Kidney epithelial cell (primary cell): ENCODE results near the gene FIGNL2. TPM values are rescaled to one million over a fixed set of nuclear protein-coding genes. Genes with fewer than 3 reads are reported as not detected.
A peak's percentile ranks its signal among the peaks of the same experiment; 100 is the strongest.

Source experiments
- DNase-seq: peaks from one replicate; pipeline ENCODE4 v3.0.0-alpha.2; 2010; ENCODE audit warnings: low read depth
- H3K27me3 ChIP-seq: 2 replicates; pipeline ENCODE4 v1.6.0; 2011; ENCODE audit warnings: low read length; ENCODE audit not compliant: control insufficient read depth, insufficient read depth
- H3K36me3 ChIP-seq: 2 replicates; pipeline ENCODE4 v1.5.1; 2011; ENCODE audit warnings: low read length; ENCODE audit not compliant: control insufficient read depth, insufficient read depth
- H3K4me3 ChIP-seq: 2 replicates; pipeline ENCODE4 v1.5.1; 2011; ENCODE audit warnings: low read depth, mild to moderate bottlenecking, control low read depth, low read length
- total RNA-seq: library from RNA; depleted of rRNA; stranded (reverse); fragments of >200 nt; gene quantifications from 2 replicates; pipeline ENCODE4 v1.2.3, GENCODE V29; 2015
- TF ChIP-seq, protein P1 (sequence below): IDR thresholded peaks from 2 replicates; pipeline ENCODE4 v1.5.1; 2011; ENCODE audit warnings: mild to moderate bottlenecking, moderate library complexity, low read length, control low read depth, inconsistent platforms; ENCODE audit not compliant: insufficient read depth, poor library complexity, severe bottlenecking

The FIGNL2 gene
- total RNA-seq, 1 donor from 2014 or later, result 2.6 TPM

DNA sequence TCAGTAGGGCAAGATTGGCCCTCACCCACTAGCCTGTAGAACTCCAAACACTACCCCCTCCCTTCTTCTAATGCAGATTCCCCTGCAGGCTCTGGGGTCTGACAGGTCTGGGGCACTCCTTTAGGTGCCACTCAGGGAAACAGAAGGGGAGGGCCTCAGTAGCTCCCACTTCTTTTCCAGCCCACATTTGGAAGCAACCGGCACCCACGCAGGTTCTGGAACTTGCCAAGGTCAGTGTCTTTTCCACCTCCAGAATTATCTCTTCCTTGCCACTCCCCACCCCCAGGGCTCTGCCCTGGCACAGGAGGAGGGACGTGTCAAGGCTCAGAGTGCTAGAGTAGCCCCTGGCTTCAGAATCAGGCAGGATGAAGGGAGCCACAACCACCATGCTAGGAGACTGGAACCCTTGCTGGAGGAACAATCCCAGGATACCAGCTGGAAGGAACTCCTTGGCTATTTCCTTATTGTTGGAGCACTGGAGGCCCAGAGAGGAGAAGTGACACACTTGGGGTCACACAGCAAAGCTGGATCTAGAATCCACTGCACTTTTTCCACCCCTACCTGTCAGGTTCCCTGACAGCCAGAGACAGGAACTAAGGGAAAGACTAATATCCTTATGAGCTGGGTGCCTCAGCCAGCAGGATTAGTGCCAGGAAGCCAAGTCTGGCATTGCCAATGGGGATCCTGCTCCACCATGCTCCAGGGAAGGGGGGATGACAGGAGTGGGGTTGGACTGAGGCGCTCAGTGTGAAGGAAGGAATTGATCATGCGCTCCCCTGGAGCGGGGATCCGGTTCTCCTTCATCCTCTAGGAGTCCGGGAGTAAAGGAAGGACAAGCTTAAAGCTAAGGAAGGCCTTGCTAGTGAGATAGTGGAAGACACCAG, 1.8 kb upstream of the FIGNL2 start:
- H3K36me3 ChIP-seq, result no peaks in the 10 kb centered on the region
- no peak overlapping the region for H3K4me3 ChIP-seq
- H3K27me3 ChIP-seq, result no peaks in the 10 kb centered on the region
- TF ChIP-seq, protein P1, sequence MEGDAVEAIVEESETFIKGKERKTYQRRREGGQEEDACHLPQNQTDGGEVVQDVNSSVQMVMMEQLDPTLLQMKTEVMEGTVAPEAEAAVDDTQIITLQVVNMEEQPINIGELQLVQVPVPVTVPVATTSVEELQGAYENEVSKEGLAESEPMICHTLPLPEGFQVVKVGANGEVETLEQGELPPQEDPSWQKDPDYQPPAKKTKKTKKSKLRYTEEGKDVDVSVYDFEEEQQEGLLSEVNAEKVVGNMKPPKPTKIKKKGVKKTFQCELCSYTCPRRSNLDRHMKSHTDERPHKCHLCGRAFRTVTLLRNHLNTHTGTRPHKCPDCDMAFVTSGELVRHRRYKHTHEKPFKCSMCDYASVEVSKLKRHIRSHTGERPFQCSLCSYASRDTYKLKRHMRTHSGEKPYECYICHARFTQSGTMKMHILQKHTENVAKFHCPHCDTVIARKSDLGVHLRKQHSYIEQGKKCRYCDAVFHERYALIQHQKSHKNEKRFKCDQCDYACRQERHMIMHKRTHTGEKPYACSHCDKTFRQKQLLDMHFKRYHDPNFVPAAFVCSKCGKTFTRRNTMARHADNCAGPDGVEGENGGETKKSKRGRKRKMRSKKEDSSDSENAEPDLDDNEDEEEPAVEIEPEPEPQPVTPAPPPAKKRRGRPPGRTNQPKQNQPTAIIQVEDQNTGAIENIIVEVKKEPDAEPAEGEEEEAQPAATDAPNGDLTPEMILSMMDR, result no peak
- DNase-seq, result no peak

DNA sequence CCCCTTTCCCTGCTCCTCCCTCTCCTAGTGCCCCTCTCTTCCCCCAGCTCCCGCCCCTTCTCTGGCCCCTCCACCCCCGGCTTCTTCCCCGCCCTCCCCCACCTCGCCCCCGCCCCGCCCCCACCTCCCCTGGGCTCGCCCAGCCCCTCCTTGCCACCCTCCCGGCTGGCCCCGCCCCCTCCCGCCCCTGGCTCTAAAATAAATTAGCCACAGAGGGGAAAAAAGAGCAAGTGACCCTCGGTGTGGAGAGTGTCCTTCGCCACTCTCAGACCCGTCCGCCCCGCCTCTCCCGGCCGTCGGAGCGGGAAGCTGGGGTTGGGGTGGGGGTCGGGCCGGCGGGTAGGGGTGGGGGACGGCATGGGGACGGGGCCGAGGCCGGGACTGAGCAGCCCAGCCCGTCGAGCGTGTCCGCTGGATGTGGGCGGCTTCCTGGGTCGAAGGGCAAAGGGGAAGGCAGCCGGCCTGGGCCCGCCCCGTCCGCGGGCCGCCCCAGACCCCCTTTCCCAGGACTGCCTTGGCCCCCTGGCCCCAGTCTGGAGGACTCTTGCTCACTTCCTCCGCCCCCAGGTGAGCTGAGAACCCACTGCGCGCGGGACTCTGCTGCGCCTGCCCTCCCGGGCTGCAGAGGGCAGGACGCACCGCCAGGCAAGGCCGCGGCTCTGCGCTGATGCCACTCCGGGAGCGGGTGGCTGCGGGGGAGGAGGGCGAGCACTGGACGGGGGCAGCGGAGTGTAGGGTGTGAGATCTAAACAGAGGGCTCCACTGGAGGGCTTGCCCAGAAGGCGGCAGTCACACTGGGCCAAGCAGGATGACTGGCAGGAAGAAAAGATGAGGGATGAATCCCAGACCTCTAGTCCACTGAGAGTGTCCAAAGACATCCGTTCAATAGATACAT, 570 bp upstream of the FIGNL2 start:
- H3K36me3 ChIP-seq, result no peaks in the 10 kb centered on the region
- H3K4me3 ChIP-seq, result peak overlapping the region; percentile 67
- DNase-seq, result no peak
- TF ChIP-seq, protein P1, result peak; percentile 25
- no peaks in the 10 kb centered on the region for H3K27me3 ChIP-seq

DNA sequence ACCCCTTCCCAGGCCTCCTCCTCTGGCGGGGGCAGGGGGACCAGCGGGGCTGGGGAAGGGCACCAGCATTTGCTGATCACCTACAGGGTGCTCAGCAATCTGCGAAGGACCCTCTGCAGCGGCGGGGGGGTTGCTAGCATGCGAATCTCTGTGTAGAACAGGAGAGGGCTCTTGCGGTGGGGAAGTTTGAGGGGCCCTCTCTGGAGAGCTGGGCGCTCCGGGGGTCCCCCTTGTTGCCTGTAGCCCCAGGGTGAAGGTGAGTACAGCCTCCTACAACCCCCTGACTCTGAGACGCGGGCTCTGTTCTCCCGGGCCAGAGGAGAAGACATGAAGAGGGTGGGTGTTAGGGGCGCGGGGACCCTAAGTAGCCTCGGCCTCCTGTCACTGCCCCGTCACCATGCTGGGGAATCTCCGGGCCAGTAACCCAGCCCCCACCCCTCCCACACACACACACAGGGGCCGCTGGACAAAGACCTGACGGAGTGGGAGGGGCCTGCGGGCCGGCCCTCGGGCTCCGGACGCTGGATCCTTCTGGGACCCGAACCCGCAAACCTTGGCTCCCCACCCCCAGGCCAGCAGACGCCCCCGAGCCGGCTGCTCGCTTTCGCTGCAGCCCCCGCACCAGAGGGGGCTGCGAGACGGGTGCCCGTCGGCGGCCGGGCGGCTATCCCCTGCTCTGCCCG, 734 bp downstream of the FIGNL2 start:
- Histone ChIP-seq H3K36me3 (no peaks in the 10 kb centered on the region), H3K27me3 (no peaks in the 10 kb centered on the region), H3K4me3 (peak overlapping the region; percentile 67)
- no peak for DNase-seq
- TF ChIP-seq, protein P1, result no peak

DNA sequence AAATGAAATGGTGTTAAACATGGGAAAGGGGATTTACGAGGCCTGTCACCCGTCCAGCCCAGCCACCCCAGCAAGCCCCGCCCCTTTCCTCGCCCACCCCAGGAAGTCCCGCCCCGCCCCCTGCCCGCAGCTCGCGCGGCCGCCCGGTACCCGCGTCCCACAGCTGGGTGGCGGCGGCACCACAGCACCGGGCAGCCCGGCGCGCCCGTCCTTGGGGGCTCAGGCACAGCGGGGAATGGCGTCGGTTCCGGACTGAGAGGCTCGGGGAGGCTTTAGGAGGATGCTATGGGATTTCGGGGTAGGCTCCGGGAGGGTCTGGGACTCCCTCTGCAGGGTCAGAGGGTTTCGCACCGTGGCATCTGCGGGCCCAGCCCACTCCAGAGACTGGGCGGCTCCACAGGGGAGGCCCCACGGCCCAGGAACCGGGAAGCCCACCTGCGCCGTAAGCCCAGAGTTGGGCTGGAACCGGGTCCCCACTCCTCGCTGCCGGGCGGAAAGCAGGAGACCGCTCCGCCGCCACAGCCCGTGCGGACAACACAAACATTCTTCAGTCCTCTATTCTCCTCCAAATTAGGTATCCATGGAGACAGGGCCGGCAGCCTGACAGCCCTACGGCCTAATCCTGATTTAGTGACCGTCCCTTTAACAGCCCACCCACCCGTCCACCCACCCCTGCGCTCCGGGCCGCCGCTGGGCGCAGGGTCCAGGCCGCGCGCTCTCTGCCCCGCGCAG, 1.4 kb downstream of the FIGNL2 start:
- H3K27me3 ChIP-seq, result no peaks in the 10 kb centered on the region
- DNase-seq, result no peak
- no peaks in the 10 kb centered on the region for H3K36me3 ChIP-seq
- peak overlapping the region; percentile 67 for H3K4me3 ChIP-seq
- TF ChIP-seq, protein P1, result no peak

DNA sequence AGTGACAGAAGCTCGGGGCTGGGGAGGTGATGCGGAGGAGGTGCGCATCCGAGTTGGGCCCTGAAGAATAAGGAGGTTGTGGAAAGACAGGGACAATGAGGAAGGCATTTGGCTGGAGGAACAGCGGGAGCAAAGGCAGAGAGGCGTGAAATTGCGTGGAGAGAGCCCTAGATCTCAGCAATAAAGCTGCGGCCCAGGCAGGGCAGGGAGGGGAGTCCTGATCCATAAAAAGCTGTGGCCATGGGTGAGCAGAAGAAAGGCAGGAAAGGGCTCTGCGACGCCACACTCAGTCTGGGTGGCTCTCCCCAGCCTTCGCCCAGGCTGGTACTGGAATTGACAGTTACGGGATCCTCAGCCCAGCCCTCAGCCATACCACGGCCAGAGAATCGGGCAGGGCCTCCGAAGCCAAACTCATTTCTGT, 2.2 kb downstream of the FIGNL2 start:
- TF ChIP-seq, protein P1, result no peak
- Histone ChIP-seq H3K36me3 (no peaks in the 10 kb centered on the region), H3K4me3 (no peak overlapping the region), H3K27me3 (no peaks in the 10 kb centered on the region)
- no peak for DNase-seq
